Measurements from ENCODE around the gene KCNK2. TPM values are rescaled to one million over a fixed set of nuclear protein-coding genes. Genes with fewer than 3 reads are reported as not detected.

The KCNK2 gene
- total RNA-seq, 1 donor from 2014 or later: 4.8 TPM

- Mint-ChIP-seq H3K27ac (ENCODE audit: unreplicated experiment) (no peak overlapping the region), H3K36me3 (ENCODE audit: low read depth) (no peaks in the 10 kb centered on the region), H3K4me3 (no peak overlapping the region), H3K4me1 (peaks cover 21% of the 10 kb centered on the region), H3K9me3 (no peaks in the 10 kb centered on the region), H3K27me3 (ENCODE audit: low read depth) (no peaks in the 10 kb centered on the region)
- DNase-seq (ENCODE audit: low read depth, low spot score): no peak
- TF ChIP-seq CTCF (conservative IDR thresholded peaks at IDR 0.05): no peak
Observed at GRCh38 chr1:215200121-215200520, 117.6 kb downstream of the KCNK2 start.

GRCh38 chr1:215201283-215201682 is 118.7 kb downstream of the KCNK2 start:
- Mint-ChIP-seq H3K36me3 (ENCODE audit: low read depth) (no peaks in the 10 kb centered on the region), H3K4me1 (peaks cover 21% of the 10 kb centered on the region), H3K27me3 (ENCODE audit: low read depth) (no peaks in the 10 kb centered on the region), H3K27ac (ENCODE audit: unreplicated experiment) (no peak overlapping the region), H3K4me3 (no peak overlapping the region), H3K9me3 (no peaks in the 10 kb centered on the region)
- TF ChIP-seq CTCF (conservative IDR thresholded peaks at IDR 0.05): no peak
- DNase-seq (ENCODE audit: low read depth, low spot score): no peak

GRCh38 chr1:215202868-215203267 is 120.3 kb downstream of the KCNK2 start:
- DNase-seq (ENCODE audit: low read depth, low spot score): no peak
- Mint-ChIP-seq H3K9me3 (no peaks in the 10 kb centered on the region), H3K27ac (ENCODE audit: unreplicated experiment) (no peak overlapping the region), H3K36me3 (ENCODE audit: low read depth) (no peaks in the 10 kb centered on the region), H3K27me3 (ENCODE audit: low read depth) (no peaks in the 10 kb centered on the region), H3K4me1 (peaks cover 21% of the 10 kb centered on the region), H3K4me3 (no peak overlapping the region)
- no peak for TF ChIP-seq CTCF (conservative IDR thresholded peaks at IDR 0.05)

GRCh38 chr1:215210167-215210566 is 127.6 kb downstream of the KCNK2 start:
- Mint-ChIP-seq H3K4me3 (no peak overlapping the region), H3K4me1 (peaks cover 9% of the 10 kb centered on the region), H3K27ac (ENCODE audit: unreplicated experiment) (no peak overlapping the region), H3K27me3 (ENCODE audit: low read depth) (no peaks in the 10 kb centered on the region), H3K9me3 (no peaks in the 10 kb centered on the region), H3K36me3 (ENCODE audit: low read depth) (no peaks in the 10 kb centered on the region)
- no peak for TF ChIP-seq CTCF (conservative IDR thresholded peaks at IDR 0.05)
- DNase-seq (ENCODE audit: low read depth, low spot score): no peak

- peaks cover 17% of the 10 kb centered on the region for H3K4me1 Mint-ChIP-seq
- no peaks in the 10 kb centered on the region for H3K27me3 Mint-ChIP-seq (ENCODE audit: low read depth)
Observed at GRCh38 chr1:215215846-215216245, 133.3 kb downstream of the KCNK2 start.

More at GRCh38 chr1:215215846-215216245, 133.3 kb downstream of the KCNK2 start:
- Mint-ChIP-seq H3K27ac (ENCODE audit: unreplicated experiment) (no peak overlapping the region), H3K36me3 (ENCODE audit: low read depth) (no peaks in the 10 kb centered on the region), H3K4me3 (no peak overlapping the region), H3K9me3 (no peaks in the 10 kb centered on the region)
- TF ChIP-seq CTCF (conservative IDR thresholded peaks at IDR 0.05): no peak
- no peak for DNase-seq (ENCODE audit: low read depth, low spot score)

Data from neural crest cell (in vitro differentiated cells).